Lower leg skin (tissue), 4 donors: Measurements from ENCODE around the gene GDF2. TPM values are rescaled to one million over a fixed set of nuclear protein-coding genes. Genes with fewer than 3 reads are reported as not detected.

ENCODE experiments used
- DNase-seq, 2 donors: peaks; one replicate each; pipeline ENCODE4 v3.0.0-alpha.2; 2019; ENCODE audit warnings: low spot score in 2 of 2
- H3K4me3 ChIP-seq: fragments of 200-600 bp; sonication (generic); 2 replicates; pipeline ENCODE4 v1.5.1; 2017; ENCODE audit warnings: mild to moderate bottlenecking, low read depth; ENCODE audit not compliant: poor library complexity, severe bottlenecking
- CTCF ChIP-seq, 3 donors: fragments of 450-650 bp; IDR thresholded peaks; one replicate each; pipeline ENCODE4 v1.5.1; 2016; ENCODE audit warnings: antibody characterized with exemption in 3 of 3, mild to moderate bottlenecking in 3 of 3, moderate library complexity in 2 of 3
- POLR2A ChIP-seq, 2 donors: fragments of 450-650 bp; IDR thresholded peaks; one replicate each; pipeline ENCODE4 v1.6.1; 2016 to 2017; ENCODE audit warnings: antibody characterized with exemption in 2 of 2, mild to moderate bottlenecking in 1 of 2, moderate library complexity in 1 of 2
- WGBS, 2 donors: methylation state at CpG; one replicate each; pipeline ENCODE4 v1.1.5; 2018; 5-methylcytosine and 5-hydroxymethylcytosine counted together
- intact Hi-C: fragments of 100-400 bp; cut with DNase I; formaldehyde crosslinking; loops from one replicate; pipeline ENCODE4 v1.15.0; 2023; ENCODE audit warnings: low total_unique reads
- total RNA-seq, 4 donors: library from RNA; depleted of rRNA; stranded (reverse); fragments of >200 nt; gene quantifications; one replicate each; pipeline ENCODE4 v1.1.0, GENCODE V29; 2016

The GDF2 gene
- total RNA-seq, 4 donors from 2014 or later = not detected

- peak in 1 of 2 donors; percentile 73 for DNase-seq
- TF ChIP-seq POLR2A (IDR thresholded peaks at IDR 0.05) = no peak
- TF ChIP-seq CTCF (IDR thresholded peaks at IDR 0.05) = no peak
- intact Hi-C loops = no loop called here
- 64 to 68% methylated on average over 14 of the region's 14 CpGs for WGBS, 2 donors
- no peak overlapping the region for H3K4me3 ChIP-seq
Observed at GRCh38 chr10:47360419-47361040, 38.3 kb downstream of the GDF2 start.

DNA sequence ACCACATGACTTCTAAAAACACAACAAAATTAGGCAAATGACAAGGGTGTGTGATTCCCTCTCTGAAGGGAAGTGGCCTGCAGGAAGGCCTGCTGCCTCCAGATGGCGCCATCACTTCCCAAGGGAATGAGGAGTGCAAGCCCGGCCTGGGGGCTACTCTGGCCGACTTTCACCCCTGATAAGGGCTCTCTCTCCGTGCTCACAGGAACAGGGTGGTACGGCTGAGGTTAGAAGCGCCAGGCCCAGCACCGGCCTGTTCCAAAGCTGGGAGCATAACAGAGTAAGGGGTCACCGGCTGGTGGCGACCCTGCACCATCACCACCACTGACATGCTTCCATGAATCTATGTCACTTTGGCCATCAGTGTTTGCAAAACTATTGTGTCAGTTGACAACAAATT, 39.0 kb downstream of the GDF2 start:
- TF ChIP-seq POLR2A (IDR thresholded peaks at IDR 0.05) = no peak
- no peak for TF ChIP-seq CTCF (IDR thresholded peaks at IDR 0.05)
- H3K4me3 ChIP-seq = no peak overlapping the region
- DNase-seq = peak in 1 of 2 donors; percentile 78
- intact Hi-C loops = no loop called here
- 67 to 68% methylated on average over 9 of the region's 9 CpGs for whole genome bisulfite sequencing, 2 donors

- no peak for TF ChIP-seq CTCF (IDR thresholded peaks at IDR 0.05)
- H3K4me3 ChIP-seq = no peak overlapping the region
- WGBS, 2 donors = 54 to 78% methylated on average over 3 of the region's 3 CpGs
- DNase-seq = peak in 1 of 2 donors; percentile 63
- intact Hi-C loops = no loop called here
Observed at GRCh38 chr10:47362199-47362598, 39.9 kb downstream of the GDF2 start.

DNA sequence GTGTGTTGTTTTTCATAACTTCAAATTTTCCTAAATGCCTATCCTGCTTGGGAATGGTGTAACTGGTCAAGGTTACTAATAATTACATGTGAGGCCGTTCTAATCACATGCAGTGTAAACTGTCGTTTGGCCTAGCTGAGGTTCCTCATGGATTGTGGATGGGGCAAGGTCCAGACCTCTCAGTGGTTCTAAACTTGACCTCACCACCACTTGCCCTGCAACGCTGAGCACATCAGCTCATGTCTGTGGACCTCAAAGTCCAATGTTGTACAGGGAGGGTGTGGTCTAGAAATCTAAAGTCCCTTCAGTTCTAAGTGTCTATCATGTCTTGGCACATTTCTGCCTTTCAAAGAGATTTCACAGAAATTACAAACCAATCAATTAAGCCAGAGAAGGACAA, 41.5 kb downstream of the GDF2 start:
- intact Hi-C loops = no loop called here
- no peak for TF ChIP-seq CTCF (IDR thresholded peaks at IDR 0.05)
- no peak for TF ChIP-seq POLR2A (IDR thresholded peaks at IDR 0.05)
- WGBS, 2 donors = 92 to 96% methylated on average over 3 of the region's 3 CpGs
- DNase-seq = peak in 1 of 2 donors; percentile 7
- H3K4me3 ChIP-seq = no peak overlapping the region

GRCh38 chr10:47364366-47364765, 42.1 kb downstream of the GDF2 start:
- intact Hi-C loops = no loop called here
- DNase-seq = peak in 1 of 2 donors; percentile 56
- WGBS, 2 donors = 69 to 71% methylated on average over 4 of the region's 4 CpGs
- TF ChIP-seq POLR2A (IDR thresholded peaks at IDR 0.05) (no peak), CTCF (IDR thresholded peaks at IDR 0.05) (no peak)
- no peak overlapping the region for H3K4me3 ChIP-seq

GRCh38 chr10:47364911-47365310, 42.7 kb downstream of the GDF2 start:
- peak in 1 of 2 donors; percentile 71 for DNase-seq
- no peak overlapping the region for H3K4me3 ChIP-seq
- TF ChIP-seq CTCF (IDR thresholded peaks at IDR 0.05) (no peak), POLR2A (IDR thresholded peaks at IDR 0.05) (no peak)
- intact Hi-C loops = no loop called here
- WGBS, 2 donors = 92 to 94% methylated on average over 6 of the region's 6 CpGs
